ENCODE results near the gene EYS.

DNA sequence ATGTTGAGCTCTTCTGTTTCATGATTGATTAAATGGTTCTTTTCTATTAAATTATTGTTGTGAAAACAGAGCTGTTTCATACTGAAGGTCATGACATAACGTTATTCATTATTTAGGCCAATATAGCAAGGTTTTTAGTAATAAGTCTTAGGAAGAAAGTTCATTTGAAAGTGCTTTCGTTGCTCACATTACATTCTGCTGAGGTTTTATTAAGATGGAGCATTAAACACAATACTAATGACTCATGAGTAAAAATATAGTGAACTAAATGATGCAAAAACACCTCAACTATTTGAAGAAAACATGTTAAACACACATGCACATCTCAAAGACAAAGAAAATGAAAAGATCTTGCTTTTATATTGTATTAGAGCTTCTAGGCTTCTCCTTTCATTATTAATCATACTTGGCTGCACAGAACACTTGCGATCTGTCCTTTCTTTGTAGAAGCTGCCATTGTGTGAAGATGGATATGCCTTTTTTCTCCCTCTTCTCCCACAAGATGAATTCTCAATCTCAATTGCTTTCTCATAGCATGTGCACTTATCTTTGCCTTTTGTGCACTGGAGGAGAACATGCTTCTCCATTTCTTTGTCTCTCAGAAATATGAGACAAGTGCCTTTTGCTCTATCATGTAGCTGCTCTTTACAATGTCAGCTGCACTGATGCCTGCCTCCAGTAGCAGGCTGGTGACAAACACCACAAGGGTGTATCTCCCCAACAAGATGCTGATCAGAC, 1759.1 kb downstream of the EYS start:
- TF ChIP-seq EP300 (IDR thresholded peaks at IDR 0.05; ENCODE audit: low read depth in 2 of 2, low read length in 2 of 2) (no peak), EP300 (CRISPR knock-in tag; IDR thresholded peaks at IDR 0.05; ENCODE audit: borderline replicate concordance) (no peak), POLR2A (IDR thresholded peaks at IDR 0.05; ENCODE audit: insufficient read depth in 1 of 2, low read depth in 2 of 2, low read length in 2 of 2) (no peak), ZNF317 (CRISPR knock-in tag; IDR thresholded peaks at IDR 0.05) (no peak), NONO (IDR thresholded peaks at IDR 0.05) (no peak), NONO (CRISPR knock-in tag; conservative IDR thresholded peaks at IDR 0.05) (no peak), ZNF10 (CRISPR knock-in tag; IDR thresholded peaks at IDR 0.05; ENCODE audit: borderline replicate concordance, low read depth) (no peak), SIN3A (IDR thresholded peaks at IDR 0.05; ENCODE audit: borderline replicate concordance, low read depth, low read length) (no peak)
- TF ChIP-seq, protein P1, sequence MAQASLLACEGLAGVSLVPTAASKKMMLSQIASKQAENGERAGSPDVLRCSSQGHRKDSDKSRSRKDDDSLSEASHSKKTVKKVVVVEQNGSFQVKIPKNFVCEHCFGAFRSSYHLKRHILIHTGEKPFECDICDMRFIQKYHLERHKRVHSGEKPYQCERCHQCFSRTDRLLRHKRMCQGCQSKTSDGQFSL (CRISPR knock-in tag; IDR thresholded peaks at IDR 0.05) = no peak
- TF ChIP-seq, protein P2, sequence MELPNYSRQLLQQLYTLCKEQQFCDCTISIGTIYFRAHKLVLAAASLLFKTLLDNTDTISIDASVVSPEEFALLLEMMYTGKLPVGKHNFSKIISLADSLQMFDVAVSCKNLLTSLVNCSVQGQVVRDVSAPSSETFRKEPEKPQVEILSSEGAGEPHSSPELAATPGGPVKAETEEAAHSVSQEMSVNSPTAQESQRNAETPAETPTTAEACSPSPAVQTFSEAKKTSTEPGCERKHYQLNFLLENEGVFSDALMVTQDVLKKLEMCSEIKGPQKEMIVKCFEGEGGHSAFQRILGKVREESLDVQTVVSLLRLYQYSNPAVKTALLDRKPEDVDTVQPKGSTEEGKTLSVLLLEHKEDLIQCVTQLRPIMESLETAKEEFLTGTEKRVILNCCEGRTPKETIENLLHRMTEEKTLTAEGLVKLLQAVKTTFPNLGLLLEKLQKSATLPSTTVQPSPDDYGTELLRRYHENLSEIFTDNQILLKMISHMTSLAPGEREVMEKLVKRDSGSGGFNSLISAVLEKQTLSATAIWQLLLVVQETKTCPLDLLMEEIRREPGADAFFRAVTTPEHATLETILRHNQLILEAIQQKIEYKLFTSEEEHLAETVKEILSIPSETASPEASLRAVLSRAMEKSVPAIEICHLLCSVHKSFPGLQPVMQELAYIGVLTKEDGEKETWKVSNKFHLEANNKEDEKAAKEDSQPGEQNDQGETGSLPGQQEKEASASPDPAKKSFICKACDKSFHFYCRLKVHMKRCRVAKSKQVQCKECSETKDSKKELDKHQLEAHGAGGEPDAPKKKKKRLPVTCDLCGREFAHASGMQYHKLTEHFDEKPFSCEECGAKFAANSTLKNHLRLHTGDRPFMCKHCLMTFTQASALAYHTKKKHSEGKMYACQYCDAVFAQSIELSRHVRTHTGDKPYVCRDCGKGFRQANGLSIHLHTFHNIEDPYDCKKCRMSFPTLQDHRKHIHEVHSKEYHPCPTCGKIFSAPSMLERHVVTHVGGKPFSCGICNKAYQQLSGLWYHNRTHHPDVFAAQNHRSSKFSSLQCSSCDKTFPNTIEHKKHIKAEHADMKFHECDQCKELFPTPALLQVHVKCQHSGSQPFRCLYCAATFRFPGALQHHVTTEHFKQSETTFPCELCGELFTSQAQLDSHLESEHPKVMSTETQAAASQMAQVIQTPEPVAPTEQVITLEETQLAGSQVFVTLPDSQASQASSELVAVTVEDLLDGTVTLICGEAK (IDR thresholded peaks at IDR 0.05) = no peak
- TF ChIP-seq, protein P2 (CRISPR knock-in tag; IDR thresholded peaks at IDR 0.05) = no peak
- TF ChIP-seq, protein P3, sequence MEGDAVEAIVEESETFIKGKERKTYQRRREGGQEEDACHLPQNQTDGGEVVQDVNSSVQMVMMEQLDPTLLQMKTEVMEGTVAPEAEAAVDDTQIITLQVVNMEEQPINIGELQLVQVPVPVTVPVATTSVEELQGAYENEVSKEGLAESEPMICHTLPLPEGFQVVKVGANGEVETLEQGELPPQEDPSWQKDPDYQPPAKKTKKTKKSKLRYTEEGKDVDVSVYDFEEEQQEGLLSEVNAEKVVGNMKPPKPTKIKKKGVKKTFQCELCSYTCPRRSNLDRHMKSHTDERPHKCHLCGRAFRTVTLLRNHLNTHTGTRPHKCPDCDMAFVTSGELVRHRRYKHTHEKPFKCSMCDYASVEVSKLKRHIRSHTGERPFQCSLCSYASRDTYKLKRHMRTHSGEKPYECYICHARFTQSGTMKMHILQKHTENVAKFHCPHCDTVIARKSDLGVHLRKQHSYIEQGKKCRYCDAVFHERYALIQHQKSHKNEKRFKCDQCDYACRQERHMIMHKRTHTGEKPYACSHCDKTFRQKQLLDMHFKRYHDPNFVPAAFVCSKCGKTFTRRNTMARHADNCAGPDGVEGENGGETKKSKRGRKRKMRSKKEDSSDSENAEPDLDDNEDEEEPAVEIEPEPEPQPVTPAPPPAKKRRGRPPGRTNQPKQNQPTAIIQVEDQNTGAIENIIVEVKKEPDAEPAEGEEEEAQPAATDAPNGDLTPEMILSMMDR (CRISPR knock-in tag; IDR thresholded peaks at IDR 0.05) = no peak

Measured in HepG2 (cell line).